HS-27A (cell line): Measurements from ENCODE around the gene CREB3.

ENCODE experiments used
- DNase-seq: peaks from one replicate; pipeline ENCODE4 v3.0.0-alpha.2; 2012; ENCODE audit warnings: low read depth, missing footprints

CREB3 gene, protein sequence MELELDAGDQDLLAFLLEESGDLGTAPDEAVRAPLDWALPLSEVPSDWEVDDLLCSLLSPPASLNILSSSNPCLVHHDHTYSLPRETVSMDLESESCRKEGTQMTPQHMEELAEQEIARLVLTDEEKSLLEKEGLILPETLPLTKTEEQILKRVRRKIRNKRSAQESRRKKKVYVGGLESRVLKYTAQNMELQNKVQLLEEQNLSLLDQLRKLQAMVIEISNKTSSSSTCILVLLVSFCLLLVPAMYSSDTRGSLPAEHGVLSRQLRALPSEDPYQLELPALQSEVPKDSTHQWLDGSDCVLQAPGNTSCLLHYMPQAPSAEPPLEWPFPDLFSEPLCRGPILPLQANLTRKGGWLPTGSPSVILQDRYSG

DNA sequence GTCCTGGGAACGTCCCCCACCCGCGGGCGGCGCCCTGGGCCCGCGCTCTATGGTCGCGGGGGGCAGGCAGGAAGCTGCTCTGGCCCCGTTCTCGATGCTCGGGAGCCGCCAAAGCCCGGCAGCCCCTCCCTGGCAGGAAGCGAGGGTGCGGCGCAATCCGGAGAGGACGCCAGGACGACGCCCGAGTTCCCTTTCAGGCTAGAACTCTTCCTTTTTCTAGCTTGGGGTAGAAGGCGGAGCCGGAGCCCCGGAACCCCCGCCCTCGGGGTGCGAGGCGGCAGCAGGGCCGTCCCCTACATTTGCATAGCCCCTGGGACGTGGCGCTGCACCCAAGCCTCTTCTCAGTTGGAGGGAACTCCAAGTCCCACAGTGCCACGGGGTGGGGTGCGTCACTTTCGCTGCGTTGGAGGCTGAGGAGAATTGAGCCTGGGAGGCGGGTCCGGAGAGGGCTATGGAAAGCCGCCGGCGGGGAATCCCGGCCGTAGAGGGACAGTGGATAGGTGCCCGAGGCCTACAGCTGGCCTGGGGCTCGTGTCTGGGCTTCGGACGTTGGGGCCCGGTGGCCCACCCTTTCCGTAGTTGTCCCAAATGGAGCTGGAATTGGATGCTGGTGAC is at the start of gene CREB3, which contains the start of gene TLN1:
Gene CREB3, plus strand, starts transcription at position 482 of the 615 bp plus-strand sequence. Its CDS starts 107 bp downstream, at position 589.
Gene TLN1, minus strand, starts transcription at position 11 of the 615 bp plus-strand sequence. CDS start 6,501 bp downstream, outside the sequence.
- DNase-seq: peak; percentile 98

DNA sequence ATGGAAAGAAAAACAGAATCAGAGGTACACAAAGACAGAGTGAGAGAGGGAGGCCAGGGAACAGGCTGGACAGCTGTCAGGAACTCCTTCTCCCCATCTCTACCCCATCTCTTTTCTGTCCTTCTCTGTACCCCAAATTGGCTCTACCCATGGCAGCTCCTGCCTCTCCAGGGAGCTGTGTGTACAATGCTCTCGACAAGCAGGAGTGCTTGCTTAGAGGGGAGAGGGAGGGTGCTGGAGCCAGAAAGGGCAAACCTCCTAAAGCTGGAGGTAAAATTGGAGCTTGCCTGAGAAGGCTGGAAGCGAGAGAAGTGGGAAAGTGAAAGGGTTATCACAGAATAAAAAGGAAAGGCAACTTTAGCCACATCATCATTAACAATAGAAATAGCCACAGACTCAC is 49.1 kb upstream of the CREB3 start:
- DNase-seq: no peak

DNA sequence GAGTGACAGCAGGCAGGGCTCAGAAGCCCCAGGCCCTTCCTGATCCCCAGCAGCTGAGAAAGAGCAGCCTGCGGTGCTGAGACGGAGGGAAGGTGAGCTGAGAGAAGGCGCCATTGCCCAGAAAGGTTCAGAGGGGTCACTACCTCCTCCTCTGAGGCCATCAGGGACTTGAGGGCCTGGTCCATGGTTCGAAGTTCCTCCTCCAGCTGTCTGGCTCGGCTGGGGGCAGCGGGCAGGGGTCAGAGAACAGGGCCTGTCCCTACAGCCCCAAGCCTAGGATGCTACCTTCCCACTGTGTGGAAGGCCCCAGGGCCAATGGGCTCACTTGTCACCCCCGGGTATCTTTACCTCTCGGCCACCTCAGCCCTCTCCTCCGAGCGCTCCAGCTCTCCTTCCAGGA is 47.5 kb upstream of the CREB3 start:
- DNase-seq: no peak

DNA sequence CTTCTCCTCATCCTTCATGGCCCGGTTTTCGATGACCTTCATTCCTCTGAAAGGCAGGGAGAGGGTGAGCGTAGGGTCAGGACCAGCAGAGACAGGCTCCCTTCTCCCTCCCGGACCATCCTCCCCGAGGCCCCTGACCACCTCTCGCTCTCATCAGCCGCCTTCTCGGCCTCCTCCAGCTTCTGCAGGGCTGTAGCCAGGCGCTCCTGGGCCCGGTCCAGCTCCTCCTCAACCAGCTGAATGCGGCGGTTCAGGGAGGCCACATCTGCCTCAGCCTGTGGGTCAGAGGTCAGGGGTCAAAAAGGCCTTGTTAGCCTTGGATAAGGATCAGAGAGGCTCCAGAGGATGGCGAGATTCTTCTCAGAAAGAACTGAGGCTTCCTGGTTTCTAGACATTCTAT is 47.0 kb upstream of the CREB3 start:
- DNase-seq: no peak

DNA sequence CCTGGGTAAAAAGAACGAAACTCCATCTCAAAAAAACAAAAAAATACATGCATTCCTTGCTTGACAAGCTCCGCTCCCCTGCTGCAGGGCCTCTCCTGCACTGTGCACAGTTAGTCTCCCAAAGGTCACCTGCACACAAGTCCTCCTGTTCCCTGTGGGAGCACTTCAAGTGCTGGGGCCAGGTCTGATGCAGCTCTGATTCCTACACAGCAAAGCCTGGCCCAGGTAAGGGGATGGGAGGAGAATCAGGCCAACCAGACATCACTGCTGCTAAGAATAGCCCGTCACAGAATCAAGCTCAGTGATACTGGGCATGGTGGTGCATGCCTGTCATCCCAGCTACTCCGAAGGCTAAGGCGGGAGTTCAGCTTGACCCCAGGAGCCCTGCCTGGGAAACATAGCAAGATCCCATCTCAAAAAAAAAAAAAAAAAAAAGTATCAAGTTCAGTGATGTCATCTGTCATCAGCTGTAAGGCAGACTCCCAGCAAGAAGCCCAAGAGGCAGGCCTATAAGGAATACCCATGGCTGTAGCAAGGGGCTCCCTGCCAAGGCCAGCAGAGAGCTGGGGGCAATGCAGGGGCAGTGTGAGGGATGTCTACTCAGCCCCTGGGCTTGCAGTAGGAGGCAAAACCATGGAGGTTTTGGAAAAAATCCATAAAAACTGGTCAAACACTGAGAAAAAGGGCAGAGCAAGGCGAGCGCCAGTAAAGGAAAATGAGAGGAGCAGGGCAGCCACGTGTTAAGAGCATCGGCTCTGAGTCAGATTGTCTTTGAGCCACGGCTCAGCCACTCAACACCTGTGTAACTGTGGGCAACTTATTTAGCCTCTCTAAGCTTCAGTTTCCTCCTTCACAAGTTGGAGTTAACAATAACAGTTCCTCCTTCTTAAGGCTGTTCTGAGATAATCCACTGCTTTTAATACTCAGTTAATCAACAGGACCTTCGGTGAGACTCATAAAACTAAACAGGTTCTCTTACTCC is 46.0 kb upstream of the CREB3 start:
- no peak for DNase-seq

DNA sequence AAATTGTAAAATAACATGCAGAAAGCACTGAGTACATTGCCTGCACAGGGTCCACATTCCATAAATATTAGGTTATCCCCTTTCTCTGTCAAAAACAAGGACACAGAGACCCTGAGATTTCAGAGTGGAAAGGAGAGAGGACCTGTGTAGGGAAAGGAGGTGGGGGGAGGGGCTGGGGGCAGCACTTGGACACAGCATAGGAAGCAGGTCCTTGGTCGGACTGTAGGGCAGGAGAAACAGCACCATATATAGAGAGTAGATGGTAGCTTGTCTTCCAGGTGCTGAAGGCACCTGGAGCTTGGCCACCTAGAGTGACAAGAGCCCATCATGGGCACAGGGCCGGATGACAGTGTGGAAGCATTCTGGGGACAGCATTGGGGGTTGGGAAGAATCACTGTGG is 45.2 kb upstream of the CREB3 start:
- DNase-seq: no peak

DNA sequence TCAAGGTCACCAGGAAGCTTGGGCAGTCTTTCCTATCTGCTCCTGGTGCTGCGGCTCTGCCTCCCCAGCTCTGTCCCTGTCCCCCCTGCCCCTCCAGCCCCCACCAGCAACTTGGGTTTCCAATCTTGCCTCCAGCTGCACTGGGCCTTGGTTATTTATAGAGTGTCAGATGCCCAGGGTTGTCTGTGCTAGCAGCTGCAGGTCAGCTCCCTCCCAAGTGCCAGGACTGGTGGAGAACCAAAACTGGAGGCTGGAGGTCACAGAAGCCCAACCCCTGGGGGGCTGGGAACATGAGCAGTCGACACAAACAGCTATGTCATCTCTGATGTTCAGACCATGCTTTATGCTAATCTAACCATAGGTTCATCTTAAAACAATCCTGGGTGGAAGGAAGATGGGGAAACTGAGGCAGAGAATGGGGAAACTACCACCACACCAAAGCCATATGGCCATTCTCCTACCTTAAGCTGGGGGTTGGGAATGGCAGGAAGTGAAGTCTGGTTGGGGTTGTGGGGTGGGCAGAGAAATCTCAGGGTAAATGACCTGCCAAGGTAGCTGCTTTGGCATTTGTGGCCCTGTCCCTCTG is 44.4 kb upstream of the CREB3 start:
- DNase-seq: no peak

DNA sequence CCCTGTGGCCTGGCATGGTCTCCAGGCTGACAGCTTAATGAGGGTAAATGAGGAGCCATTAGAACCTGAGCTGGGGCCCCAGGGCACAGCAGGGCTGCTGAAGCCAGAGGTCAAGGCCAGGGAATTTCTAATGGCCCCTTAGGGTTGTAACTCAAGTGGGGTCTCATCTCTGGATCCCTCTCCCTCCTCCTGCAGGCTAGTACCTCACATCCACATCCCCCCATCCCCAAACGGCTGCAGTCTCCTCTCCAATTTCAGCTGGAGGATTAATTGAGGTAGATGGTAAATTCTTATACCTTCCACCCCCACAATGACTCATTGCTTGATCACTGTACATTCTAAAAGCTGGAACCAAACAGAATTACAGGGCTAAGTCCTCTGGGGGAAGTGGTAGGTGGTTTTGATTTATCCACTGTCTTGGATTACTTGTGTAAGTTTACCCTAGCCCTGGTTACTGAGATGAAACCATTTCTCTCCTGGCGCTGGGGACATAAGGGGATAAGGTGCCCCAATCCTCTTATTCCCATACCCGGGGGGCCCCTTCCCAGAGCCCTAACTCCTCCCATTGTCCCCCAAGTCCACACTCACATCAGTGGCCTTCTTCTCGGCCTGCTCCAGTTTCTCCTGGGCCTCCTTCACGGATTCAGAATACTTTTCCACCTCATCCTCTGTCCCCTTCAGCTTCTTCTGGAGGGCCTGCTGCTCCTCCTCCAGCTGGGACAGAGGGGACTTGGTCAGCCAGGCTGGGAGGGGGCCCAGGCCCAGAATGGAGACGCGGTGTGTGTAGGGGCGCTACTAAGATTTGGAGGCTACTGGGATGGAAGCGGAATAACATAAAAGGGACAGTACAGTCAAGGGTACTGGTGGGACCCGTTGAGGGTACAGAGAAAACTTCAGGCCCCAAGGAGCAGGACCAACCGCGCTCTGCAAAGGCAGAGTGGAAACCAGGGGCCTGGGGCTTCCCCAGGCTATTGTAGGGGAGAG is 43.6 kb upstream of the CREB3 start:
- DNase-seq: peak; percentile 81

DNA sequence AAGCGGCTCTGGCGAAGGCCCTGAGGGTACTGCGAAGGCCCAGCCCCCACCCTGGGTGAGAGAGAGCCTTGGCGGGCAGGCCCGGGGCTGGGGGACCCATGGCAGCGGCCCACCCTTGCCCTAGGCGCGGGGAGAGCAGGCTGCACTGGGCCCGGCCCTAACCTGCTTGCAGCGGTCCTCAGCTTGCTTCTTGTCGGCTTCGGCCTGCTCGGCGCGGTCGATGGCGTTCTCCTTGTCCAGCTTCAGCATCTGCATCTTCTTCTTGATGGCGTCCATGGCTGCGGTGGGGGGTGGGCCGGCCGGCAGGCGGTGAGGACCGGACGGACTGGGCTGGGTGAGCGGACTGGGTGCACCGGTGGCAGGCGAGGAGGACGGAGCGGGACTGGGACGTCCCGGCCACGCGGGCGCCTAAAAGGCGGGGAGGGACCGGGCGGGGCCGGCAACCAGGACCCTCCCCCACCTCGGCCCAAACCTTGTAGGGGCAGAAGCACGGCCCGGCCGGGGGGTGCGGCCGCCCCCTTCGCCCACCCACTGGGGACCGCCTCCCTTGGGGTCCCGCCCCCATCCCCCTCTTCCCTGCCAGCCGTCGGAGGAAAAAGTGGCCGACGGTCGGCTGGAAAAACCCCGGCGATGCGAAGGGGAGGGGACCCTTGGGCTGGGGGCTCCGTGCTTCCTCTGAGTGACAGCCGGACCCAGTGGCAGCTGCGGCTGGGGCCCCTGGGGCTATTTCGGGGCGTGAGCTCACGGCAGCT is 42.7 kb upstream of the CREB3 start, which contains the start of gene TPM2:
Gene TPM2, minus strand, starts transcription at position 384 of the 752 bp plus-strand sequence. Its CDS starts 108 bp downstream, at position 276.
- DNase-seq: no peak

DNA sequence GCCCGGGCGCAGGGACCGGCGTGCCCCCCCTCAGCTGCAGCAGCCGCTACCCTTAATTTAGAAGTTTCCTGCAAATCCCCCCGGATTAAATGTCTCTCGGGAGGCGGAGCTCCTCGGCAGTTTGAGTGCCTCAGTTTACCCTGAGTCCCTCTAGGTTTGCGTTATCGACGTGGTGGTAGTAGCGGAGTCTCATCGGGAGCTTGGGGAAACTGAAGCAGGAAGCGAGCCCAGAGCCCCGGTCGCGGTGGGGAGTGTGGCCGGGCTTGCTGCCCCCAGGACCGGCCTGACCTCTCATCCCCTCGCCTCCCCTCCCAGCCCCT is 42.2 kb upstream of the CREB3 start:
- DNase-seq: no peak

DNA sequence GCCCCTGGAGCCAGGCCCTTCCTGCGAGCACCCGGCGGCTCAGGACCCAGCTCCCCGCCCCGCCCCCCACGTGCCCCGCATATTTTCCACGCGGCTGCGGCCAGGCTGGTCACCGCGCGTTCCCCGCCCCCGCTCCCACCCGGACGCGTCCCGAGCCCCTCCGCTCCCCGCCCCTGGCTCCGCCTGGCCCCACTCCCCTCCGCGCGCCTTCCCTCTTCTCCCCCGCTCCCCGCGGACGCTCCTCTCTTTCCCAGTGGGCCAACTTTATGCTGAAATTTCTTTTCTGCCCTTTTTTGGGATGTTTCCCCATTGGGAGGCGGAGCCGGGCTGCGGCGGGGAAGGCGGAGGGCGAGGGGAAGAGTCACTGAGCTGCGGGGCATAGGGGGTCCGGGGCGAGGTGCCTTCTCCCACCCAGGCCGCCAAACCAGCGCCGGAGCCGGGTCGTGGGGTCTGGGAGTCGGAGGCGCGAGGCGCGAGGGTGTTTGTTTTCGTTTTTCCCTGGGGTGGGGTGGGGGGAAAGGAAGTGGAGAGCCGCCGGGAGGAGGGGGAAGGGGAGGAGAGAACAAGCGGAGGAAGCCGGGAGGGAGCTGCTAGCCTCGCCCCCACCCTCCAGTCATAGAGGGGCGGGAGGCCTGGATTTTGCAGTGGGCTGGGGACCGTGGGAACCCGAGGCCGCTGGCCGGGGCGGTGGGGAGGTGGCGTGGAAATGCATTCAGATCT is 41.7 kb upstream of the CREB3 start:
- DNase-seq: no peak

DNA sequence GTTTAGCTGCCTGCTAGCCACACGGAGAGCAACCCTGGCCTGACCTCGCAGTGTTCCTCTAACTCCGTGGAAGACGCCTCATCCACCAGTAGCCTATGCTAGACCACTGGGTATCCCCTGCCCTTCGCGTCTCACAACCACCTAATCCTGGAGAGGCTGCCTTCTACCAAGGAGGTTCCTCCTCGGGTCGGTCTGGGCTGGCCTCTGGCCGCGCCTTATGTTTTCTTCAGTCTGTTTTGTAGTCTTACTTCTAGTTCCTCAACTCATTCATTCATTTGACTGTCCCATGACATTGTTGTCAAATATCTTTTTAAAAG is 41.2 kb upstream of the CREB3 start:
- DNase-seq: no peak

DNA sequence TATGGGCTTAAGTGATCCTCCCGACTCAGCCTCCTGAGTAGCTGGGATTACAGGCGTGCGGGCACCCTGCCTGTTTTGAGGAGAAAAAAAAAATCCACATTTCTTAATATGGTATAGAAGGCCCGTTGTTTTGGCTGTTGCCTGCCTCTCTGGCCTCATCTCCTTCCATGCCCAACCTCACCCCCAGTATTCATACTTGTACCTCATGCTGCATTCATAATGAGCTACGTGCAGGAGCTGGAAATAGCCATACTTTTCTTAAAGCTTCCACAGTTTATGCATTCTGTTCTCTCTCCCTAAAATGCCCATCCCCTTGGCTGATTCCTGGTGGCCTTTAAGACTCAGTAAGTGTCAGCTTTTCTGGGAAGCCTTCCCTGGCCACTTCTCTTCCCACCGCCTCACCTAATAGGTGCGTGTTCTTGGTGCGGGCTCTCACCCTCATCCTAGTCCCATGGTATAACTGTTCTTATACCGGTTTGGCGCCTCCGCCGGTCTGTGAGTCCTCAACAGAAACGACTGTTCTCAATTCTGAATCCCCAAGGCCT is 40.6 kb upstream of the CREB3 start:
- DNase-seq: no peak

DNA sequence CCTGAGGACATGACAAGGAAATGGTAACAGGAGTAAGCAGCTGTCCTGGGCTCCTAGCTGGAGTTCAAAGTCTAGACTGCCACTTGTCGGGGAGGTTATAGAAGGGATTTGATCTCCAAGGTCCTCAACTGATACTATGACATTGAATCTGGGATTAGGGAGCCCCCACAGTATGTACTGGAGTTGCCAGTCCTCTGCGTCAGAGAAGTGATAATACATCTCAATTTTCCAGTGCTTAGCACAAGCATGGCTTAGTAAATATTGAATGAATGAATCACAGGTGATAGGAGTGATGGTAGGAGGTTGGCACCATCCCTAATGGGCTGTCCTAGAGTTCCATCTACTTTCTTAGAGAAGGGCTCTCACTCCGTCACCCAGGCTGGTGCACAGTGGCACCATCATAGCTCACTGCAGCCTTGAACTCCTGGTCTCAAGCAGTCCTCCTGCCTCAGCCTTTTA is 36.5 kb upstream of the CREB3 start:
- DNase-seq: no peak

DNA sequence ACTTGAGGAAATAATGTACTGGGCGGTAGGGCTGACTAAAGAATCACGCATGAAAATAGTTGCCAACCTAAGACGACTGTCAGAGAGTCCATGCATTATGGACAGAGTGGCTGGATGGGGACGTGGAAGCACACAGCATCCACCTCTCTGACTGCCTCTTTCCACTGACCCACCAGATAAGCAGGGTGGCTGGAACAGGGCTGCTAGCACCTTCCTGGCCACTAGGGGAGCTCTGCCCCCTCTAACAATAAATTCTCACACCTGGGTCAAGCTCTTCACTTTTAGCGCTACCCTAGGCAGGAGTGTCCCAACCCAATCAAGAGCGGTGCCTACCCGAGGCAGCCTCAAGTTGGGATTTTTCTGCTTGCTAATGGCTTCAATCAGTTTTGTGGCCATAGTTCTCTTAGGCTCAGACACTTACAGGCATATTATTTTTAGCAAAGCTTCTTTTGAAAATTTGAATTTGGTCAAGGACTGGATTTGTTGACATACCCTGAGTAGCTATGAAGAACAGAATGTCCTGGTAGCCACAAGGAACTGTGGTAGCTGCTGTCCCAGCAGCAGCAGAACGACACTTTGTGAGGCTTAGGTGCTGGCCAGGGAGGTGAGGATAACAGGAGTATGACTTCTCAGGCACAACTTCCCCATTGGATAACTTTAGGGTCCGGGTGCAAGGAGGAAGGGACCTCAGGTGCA is 35.8 kb upstream of the CREB3 start:
- DNase-seq: no peak

DNA sequence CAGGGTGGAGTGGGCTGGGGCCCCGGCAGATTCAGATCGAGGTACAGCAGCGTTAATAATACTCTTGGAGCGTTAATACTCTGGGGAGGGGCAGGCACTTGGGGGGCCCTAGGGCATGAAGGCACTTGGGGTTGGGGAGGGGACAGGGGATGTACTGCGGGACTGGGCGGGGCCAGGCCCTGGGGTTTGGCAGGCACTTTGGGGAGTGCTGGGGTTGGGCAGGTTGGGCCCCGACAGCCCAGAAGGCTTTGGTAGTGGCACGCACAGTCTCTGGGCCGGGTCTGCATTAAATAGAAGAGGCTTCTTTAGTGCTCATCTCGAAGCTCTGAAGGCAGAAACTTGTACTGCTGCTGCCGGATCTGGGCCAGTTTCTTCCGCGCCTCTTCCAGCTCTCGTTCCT is 35.0 kb upstream of the CREB3 start:
- no peak for DNase-seq

DNA sequence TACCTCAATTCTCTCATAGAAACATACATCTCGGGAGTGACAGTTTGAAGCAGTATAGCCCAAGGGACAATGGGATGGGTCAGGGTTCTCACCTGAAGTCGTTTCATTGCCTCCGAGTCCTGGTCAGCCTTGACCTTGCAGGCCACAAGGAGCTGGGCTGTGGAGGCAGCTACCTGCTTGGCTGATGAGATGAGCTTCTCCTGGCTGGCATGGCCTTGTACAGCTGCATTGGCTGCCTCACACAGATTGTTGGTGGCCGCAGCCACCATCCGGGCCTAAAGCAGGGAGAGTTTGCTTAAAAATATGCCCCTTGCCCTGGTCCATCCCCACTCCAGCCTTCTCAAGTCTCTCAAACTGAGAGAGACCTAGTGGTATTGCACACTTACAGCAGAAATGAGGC is 34.2 kb upstream of the CREB3 start:
- no peak for DNase-seq

DNA sequence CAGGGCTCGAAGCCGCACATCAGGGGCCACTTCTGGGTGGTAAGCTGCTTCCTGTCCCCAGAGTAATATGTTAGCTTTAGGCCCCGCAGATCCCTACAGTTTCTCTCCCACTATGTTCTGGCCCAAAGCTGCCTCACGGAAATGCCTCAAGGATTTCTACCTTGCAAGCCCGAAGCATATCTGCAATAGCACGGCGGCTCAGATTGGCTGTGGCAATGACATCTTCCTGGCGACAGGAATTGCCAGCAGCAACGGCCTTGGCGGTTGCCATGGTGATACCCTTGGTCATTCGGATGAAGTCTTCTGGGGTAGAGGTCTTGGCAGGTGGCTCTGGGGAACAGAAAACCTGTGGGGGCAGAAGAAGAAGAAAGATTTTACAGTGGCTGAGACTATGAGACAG is 32.4 kb upstream of the CREB3 start:
- no peak for DNase-seq

DNA sequence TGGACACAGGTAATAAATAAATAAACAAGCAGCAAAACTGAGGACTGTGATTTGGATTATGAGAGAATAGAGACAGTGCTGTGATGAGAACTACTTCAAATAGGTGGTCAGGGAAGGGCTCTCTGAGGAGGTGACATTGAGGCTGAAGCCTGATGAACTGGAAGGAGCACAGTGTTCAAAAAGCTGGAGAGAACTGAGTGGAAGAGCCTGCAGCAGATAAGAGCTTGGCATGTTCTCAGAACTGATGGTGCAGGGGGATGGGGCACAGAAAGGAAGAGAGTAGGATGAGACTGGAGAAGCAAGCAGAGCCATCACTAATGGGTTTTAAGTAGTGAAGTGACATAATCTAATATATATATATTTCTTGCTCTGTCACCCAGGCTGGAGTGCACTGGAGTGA is 31.5 kb upstream of the CREB3 start:
- DNase-seq: no peak
